Stimulated activated CD8-positive, alpha-beta memory T cell treated with anti-CD3 and anti-CD28 coated beads, Interleukin-15, amount 100 ng/mL, for 4 hours (primary cell): ENCODE results near the gene KLF6.

Experiments
- DNase-seq, 2 donors: peaks; one replicate each; pipeline ENCODE4 v3.0.0-alpha.2; 2020; ENCODE audit warnings: low read depth in 2 of 2

Gene KLF6

DNA sequence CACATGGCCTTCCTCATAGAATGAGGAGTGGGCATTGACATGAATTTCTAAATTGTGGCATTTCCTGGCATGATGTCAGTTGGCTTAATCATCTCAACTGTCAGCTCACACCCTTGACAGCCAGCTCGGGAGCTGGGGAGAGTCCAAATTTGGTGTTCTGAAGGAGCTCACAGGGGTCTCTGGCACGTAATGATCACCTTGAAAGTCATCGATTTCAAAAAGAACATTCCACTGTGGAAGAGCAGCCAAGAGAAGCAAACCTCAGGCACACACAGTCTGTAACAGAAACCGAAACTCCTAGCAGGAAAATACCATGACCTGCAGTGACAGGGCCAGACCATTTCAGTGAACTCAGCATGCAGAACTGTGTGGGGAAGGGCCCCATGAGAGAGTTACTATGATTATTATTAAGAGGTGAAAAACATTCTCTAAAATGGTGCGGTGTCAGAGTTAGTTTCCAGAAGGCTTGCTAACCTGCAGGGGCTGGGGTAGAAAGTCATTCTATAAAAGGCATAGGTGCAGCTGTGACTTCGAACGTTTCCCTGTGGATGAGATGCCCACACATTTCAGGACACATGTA is 26.4 kb upstream of the KLF6 start:
- DNase-seq: no peak

DNA sequence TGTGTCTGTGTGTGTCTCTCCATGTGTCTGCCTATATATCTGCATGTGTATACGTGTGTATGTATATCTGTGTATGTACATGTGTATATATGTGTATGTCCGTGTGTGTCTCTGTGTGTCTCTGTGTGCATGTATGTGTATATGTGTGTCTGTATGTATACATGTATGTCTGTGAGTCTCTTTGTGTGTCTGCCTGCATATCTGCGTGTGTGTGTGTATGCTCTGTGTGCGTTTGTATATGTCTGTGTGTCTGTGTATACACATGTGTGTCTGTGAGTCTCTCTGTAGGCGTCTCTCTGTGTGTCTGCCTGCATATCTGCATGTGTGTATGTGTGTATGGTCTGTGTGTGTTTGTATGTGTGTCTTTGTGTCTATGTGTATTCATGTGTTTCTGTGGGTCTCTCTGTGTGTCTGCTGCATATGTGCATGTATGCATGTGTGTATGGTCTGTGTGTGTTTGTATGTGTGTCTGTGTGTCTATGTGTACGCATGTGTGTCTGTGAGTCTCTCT is 23.7 kb upstream of the KLF6 start:
- DNase-seq: no peak

DNA sequence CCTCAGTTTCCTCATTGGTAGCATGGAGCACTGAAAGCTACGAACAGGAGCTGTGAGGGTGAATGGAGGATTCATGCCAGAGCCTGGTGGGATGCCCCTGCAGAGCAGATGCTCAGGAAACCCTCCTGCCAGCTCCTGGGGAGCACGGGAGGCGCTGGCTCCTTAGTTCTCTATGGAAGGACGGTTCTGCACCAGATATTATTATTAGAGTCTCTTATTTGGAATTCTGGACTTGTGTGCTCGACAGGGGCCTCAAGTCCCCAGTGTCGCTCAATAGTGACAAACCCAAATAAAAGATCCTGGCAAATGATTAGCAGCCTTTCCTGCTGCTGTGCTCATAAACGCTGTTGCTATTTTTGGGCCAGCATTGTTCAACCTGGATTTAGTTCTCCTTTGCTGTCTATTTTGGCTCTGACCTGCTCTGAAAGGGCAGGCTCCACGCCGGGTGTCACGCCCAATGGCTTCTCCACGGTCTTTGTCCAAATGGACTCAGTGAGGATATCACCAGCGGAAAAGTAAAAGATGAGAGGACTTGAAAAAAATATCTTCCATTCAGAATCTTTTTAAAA is 23.0 kb upstream of the KLF6 start:
- no peak for DNase-seq

DNA sequence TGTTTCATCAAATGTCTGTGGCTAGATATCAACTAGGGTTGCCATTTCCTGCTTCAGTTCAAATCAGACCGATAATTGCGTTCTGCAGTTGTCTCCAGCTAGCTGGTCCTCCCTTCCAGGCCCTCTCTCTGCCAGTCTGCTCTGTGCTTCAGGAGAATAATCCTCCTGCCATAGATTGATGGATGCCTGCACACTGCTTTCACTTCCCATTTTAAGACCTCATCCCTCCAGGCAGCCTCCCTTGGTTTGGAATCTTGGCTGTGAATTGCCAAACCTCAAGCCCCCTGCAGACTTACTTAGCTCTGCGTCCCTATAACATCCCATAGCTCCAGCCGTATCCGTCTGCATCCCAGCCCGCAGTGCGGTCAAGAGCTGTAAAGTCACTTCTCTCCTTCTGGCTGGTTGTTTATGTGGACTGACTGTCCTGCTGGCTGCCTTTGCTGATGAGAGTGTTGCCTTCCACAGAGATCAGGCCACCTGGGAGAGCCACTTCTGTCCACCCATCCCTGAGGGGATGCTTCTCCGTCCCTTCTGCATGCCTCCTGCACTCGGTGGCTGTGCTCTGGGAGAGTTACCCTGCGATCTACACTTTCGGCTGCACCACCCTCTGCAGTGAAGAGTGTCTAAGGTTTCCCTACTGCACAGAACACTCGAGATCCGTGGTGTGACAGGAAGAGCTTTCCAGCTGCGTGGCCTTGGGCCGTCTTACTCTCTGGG is 22.4 kb upstream of the KLF6 start:
- no peak for DNase-seq

DNA sequence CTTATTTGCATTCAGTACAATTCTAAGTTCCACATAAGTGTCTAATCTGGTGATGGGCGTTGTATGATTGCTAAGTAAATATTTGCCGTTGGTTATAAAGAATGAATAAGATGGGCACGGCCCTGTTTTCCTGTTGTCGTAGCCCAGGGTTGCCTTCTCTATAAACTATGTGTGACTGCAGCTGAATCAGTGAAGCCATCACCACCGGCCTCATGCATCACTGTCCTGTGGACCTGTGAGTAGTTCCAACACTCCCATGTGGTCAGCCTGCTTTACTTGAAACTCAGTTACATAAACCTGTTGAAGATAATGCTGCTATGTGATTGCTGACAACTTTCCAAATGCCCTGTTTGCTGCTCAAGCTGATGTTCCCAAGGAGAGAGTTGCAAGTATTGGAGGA is 21.6 kb upstream of the KLF6 start:
- no peak for DNase-seq

DNA sequence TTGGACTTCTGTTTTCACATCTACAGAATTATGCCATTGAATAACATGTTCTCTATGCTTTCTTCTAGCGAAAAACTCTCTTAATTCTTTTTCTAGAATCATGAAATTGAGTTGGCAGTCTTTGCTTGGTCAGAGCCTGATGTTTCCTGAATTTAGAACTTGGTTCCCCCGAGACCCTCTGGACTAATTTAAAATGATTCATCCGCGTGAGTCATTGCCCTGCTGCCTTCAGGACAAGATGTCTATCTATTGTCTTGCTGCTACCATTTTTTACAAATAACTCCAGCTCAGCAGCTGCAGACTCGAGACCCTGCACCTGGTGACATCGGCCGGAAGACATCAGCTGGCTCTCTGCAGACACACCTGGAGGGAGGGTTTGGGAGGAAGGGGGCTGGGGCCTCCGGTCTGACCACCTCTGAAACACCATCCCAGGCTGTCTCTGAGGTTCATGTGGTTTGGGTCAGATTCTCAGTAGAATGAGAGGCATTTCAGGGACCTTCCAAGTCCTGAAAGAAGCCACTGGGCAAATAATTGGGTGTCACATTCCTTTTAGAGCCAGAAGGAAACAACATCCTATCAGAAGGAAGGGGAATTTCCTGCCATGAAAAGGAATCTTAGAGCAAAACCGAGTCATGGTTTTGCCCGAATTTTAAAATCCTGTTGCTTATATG is 20.9 kb upstream of the KLF6 start:
- peak in 1 of 2 donors; percentile 37 for DNase-seq

DNA sequence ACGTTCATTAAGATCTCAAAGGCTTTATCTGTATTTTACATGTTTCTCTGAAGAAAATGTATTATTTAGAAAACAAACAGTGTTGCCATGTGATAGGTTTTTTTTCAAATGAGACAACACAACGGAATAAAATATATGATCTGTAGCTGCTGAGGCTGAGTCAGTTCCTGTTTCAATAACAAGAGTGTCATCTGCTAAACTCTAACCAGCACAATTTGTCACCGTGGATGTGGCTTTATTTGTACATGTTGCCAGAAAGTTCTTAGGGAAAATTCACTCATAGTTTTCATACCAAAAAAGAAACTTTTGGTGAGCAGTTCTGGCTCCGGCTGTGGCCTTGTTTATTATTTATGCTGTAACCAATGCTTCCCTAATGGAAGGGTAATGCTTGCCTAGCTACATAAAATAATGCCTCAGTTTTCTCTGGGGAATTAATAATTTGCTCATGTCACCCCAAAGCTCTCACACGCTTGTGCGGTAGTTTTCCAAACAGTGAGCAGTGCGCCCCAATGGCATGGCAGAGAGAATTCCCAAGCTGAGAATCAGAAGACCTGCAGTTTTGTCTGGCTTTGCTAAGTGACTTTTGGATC is 20.3 kb upstream of the KLF6 start:
- DNase-seq: peak in 1 of 2 donors; percentile 46

DNA sequence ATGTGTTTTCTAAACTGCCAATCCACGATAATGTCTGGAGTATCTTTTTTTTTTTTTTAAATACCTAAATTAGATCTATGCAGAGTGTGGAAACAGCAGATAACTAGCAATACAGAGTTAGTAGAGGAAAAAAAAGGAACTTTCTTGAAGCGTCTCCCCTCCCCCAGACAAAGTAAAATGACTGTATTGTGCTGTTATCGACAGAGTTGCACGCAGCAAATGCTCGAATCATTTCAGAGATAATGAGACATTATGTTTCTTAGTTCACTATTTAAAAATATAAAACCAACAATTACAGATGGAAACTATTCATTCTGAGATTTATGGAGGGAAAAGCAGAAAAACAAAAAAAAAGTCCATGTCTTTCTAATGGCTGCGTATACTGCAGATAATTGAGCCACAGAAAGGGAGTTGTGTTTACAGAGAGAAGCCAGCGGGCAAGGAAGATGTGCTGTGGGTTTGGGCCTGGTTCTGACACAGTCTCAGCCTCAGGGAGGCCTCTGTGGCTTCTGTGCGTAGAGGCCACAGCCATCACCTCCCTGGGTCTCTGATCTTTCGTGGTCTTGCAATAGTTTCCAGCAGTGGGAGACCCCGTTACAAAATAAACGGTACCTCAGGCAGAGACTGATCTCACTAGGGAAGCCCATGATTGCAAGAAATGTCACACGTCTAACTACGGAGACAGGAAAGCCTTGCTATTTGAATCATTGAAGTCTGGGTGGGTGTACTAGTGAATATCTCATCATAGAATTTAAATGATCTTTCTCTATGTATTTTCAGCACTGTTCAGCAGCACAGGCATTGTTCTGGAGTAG is 19.1 kb upstream of the KLF6 start:
- peak in 1 of 2 donors; percentile 48 for DNase-seq

DNA sequence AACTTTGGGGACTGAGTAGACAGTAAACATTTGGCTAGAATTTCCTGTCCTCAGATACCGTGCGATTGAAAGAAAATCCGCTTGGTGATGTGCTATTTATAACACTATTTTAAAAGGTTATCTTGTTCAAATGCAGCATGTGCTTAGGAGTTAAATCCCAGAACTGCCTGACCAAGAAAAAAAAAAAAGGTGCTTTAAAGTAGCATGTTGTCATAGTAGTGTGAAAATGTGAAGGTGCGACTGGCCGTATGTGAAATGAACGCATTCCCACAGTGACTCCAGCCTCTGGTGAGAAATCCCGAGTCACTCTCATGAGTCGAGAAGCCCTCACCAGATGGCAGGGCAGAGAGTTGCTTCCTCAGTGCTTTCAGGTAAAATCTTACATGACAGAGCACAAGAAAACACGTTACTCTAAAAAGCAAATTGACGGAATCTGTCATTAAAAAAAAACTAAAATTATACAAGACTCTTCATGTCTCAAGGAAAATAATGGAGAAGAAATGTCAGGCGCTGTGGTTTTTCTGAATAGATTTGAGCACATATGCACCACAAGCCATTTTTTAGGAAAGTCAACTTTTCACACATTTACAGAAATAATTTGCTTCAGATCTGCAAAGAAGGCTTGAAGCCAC is 18.4 kb upstream of the KLF6 start:
- DNase-seq: no peak

DNA sequence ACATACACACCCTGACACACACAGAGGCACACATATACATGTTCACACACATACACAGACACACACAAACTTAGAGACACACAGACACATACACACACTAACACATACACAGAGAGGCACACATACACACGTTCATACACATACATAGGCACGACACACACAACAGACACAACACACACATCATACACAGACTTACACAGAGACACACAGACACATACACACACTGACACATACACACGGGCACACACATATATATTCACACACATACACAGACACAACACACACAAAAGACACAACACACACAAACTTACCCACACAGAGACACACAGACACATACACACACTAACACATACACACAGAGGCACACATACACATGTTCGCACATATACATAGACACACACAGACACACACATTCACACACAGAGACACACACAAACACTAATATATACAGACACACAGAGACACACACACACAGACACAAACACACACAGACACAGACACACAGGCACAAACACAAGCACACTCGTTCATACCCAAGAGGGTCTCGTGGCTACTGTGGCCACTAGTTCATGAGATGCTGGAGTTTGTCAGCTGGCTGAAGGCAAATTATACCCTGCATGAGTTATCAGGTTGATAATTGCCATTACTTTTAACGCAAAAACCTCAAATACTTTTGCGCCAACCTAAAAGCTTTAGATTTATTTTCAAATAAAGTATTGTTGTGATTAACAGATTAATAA is 17.7 kb upstream of the KLF6 start:
- no peak for DNase-seq

DNA sequence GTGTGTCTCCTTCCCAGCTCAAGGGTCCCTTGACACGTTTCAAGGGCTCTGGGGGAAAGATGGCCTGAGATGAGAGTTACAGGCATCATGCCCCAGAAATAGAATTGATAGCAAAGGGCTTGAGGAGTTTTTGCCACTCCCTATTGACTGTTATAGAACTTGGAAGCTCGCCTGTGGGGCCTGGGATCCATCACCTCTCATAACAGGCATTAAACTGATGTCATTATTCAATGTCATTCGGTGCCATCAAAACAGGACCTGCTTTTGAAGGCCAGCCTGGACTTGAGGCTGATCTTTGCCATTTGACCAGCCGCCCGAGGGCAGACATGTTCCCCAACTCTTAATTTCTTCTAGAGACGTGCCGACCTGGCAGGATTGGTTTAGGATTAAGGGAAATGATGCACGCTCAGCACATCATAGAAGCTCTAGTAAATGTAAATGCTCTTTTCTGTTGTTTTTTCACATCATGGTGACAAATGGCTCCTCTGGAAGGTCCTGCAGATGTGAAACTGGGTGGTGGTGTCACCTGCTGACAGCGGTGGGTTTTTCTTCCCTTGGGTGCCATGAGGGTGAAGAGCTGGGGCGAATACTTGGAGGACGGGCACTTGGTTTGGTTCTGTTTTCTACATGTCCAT is 16.7 kb upstream of the KLF6 start:
- DNase-seq: no peak

DNA sequence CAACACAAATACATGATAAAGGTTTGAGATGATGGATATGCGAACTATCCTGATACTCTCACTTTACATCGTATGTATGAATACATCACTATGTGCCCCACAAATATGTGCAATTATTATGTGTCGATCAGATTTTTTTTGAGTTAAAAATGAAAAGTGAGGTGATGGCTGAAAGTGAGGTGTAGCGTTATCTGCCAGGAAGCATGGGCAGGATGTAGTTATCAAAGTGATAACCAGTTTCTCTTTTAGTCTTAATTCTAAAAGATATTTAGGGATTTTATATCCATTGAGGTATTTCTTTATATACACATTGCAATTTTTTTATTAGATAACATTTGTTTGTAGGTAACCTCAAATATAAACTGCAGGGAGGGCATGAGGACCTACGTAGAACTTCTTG is 15.6 kb upstream of the KLF6 start:
- DNase-seq: no peak

DNA sequence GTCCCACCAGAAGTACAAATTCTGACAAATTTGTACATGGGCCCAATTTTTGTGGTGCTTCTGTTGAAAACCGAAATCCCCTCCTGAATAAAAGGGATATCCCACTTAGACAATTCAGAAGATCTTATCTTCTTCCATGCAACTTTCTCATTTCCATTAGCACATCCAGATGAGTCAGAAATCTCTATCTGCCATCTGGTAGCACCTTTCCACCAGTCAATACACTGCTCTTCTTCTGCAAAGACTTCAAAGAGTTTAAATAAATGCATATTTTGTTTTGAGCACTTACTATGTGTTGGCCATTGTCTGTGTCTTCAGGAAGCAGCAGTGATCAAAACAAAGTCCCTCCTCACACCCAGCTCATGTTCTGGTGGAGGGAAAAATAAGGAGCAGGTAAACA is 12.7 kb upstream of the KLF6 start:
- no peak for DNase-seq

DNA sequence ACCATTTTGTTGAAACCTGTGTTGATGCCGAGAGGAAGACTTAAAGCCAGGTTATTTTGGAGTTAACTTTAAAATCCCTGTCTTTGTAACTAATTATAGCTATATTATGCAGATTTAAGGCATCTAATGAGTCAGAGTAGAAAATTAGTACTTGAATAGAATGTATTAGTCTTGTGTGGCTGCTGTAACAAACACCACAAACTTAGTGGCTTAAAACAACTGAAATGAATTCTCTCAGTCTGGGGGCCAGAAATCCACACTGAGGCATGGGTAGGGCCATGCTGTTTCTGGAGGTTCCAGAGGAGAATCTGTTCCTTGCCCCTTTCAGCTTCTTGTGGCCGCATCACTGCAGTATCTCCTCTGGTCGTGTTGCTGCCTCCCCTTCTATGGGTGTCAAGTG is 8.5 kb upstream of the KLF6 start:
- no peak for DNase-seq

DNA sequence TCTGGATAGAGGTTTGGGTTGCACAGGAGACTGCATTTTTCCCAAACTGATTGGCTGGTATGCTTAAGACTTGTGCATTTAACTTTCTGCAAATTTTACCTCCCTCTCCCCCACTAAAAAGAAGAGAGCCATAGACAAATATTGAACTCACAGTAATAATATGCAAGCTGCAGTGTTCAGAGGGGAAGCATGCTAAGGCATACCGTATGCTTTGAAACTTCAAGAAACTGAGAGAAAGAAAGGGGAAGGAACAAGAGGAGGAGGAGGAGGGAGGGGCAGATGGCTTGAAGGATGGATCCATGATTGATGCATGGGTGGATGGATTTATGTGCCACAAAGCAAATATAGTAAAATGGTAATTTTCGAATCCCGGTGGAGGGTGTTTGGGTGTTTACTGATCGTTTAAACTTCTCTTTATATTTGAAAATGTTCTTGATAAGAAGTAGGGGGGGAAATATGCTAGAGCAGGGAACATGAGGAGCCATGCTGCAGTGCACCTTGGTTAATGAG is 7.8 kb upstream of the KLF6 start:
- no peak for DNase-seq

DNA sequence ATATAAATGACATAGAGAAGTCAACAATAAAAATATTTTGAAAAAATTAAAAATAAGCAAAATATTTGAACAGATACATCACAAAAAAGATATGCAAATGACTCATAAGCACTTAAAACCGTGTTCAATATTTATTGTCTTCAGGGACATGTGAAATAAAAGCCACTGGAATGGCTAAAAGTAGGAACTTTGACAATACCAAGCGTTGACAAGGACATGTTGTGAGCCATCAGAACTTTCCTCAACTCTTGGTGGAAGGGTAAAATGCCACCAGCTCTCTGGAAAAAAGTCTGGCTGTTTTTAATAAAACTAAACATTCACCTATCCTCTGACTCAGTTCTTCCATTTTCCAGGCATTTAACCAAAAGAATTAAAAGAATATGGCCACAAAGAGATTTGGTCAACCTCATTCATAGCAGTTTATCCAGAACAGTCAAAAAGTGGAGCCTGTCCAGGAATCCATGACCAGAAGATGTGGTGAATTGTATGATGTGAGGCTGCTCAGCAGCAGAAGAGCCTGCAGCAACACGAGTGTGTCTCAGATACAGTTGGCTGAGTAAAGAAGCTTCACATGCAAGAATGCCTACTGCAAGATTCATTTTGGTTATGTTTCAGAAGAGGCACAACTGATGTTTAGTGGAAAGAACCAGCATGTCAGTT is 7.1 kb upstream of the KLF6 start:
- no peak for DNase-seq

DNA sequence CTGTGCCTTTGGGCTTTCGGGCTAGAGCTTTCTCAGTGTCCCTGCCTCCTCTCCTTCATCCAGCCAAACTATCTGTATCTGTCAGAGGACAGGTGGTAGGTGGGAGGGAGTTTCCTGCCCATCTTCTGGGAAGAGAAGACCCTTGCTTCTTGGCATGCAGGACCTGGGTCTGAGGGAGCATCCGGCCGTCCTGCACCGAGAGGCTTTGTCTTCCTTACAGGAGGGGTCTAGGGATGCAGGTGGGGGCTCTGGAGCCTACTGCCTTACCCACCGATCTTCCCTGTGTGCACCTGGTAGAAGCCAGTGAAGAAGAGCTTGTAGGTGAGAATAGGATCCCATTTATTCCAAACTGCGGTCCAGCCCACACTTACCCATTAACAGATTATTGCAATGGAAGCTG is 5.8 kb upstream of the KLF6 start:
- no peak for DNase-seq

DNA sequence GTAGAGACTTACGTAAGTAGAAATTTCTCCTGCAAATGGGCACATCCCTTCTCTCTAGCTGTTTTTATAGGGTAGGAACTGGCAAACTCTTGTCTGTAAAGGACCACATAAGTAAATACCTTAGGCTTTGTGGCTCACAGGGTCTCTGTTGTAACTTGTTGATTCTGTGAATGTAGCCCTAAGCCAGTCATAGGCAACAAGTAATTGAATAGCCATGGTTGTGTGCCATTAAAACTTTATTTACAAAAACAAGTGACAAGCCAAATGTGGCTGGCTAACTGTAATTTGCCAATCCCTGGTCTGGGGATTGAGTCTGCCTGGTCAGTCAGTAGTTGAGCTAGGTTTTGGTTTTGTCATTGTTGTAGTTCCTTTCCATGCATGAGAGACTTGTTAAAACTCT is 5.3 kb upstream of the KLF6 start:
- DNase-seq: no peak

DNA sequence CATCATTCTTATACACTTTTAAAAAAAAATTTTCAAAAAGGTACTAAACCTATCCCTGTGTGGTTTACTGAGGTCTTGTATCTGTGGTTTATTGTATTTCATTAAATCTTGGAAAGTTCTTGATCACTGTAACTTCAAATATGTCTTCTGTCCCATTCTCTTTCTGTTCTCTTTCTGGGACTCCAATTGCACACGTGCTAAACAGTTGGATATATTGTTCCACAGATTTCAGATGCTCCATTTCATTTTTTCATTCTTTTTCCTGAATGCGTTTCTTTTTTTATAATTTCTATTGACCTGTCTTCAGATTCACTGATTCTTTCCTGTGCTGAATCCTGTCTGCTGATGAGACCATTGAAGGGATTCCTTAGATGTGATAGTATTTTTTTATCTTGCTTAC is 4.6 kb upstream of the KLF6 start:
- DNase-seq: no peak
